GM21423 (cell line): Measurements from ENCODE around the gene ZFR.
"Not testable (repeated sequence)": the region's sequence is repeated elsewhere in the genome, so short reads cannot be mapped to it uniquely, and the experiment has no call there.

Source experiments
- ATAC-seq: cut with Tn5 transposase; IDR thresholded peaks from one replicate; pipeline ENCODE4 v1.9.1; 2021; ENCODE audit warnings: mild to moderate bottlenecking, moderate library complexity; ENCODE audit not compliant: unreplicated experiment

The ZFR gene

GRCh38 chr5:32413466-32414263, 30.9 kb downstream of the ZFR start:
- no peak for ATAC-seq

GRCh38 chr5:32410630-32411029, 33.9 kb downstream of the ZFR start:
- no peak for ATAC-seq

GRCh38 chr5:32406650-32407049, 37.9 kb downstream of the ZFR start:
- ATAC-seq: no peak

GRCh38 chr5:32405507-32405906, 39.0 kb downstream of the ZFR start:
- ATAC-seq: no peak

GRCh38 chr5:32403760-32404159, 40.8 kb downstream of the ZFR start:
- ATAC-seq: no peak

- no peak for ATAC-seq
Measured at GRCh38 chr5:32400401-32400800, 44.1 kb downstream of the ZFR start.

GRCh38 chr5:32398754-32399153, 45.8 kb downstream of the ZFR start:
- not testable (repeated sequence) for ATAC-seq

- no peak for ATAC-seq
Measured at GRCh38 chr5:32394981-32395380, 49.6 kb downstream of the ZFR start.

- ATAC-seq: no peak
Measured at GRCh38 chr5:32392039-32392438, 52.5 kb downstream of the ZFR start.

- ATAC-seq: no peak
Measured at GRCh38 chr5:32390819-32391591, 53.5 kb downstream of the ZFR start.

- ATAC-seq: no peak
Measured at GRCh38 chr5:32388432-32389129, 56.0 kb downstream of the ZFR start.

GRCh38 chr5:32387841-32388240, 56.7 kb downstream of the ZFR start:
- ATAC-seq: no peak

- no peak for ATAC-seq
Measured at GRCh38 chr5:32387211-32387610, 57.3 kb downstream of the ZFR start.

GRCh38 chr5:32384621-32385020, 59.9 kb downstream of the ZFR start:
- ATAC-seq: no peak

GRCh38 chr5:32383586-32383985, 61.0 kb downstream of the ZFR start:
- no peak for ATAC-seq

GRCh38 chr5:32383065-32383464, 61.5 kb downstream of the ZFR start:
- ATAC-seq: no peak

GRCh38 chr5:32379421-32379820, 65.1 kb downstream of the ZFR start:
- no peak for ATAC-seq

GRCh38 chr5:32378966-32379365, 65.6 kb downstream of the ZFR start:
- ATAC-seq: no peak

- ATAC-seq: no peak
Measured at GRCh38 chr5:32369542-32370155, 74.9 kb downstream of the ZFR start.

GRCh38 chr5:32369032-32369431, 75.5 kb downstream of the ZFR start:
- no peak for ATAC-seq

- ATAC-seq: not testable (repeated sequence)
Measured at GRCh38 chr5:32367271-32367670, 77.3 kb downstream of the ZFR start.
